Thoracic aorta (tissue), 2 donors: Measurements from ENCODE around the gene KIF23. TPM values are rescaled to one million over a fixed set of nuclear protein-coding genes. Genes with fewer than 3 reads are reported as not detected.
A peak's percentile ranks its signal among the peaks of the same experiment; 100 is the strongest.
"Not testable (repeated sequence)": the region's sequence is repeated elsewhere in the genome, so short reads cannot be mapped to it uniquely, and the experiment has no call there.

Experiments
- ATAC-seq: fragments of 150-250 bp; one replicate; pipeline ENCODE4 v1.8.0; 2017; ENCODE audit warnings: low read depth; ENCODE audit not compliant: insufficient number of reproducible peaks, low FRiP score
- DNase-seq: peaks from one replicate; pipeline ENCODE4 v3.0.0-alpha.2; 2020; ENCODE audit warnings: low spot score
- H3K27ac ChIP-seq, 2 donors: fragments of 200-600 bp; sonication (generic); 1 replicate in 1 of 2; 2 replicates in 1 of 2; pipeline ENCODE4 v1.5.1; 2016; ENCODE audit warnings: mild to moderate bottlenecking in 2 of 2, moderate library complexity in 2 of 2
- H3K27me3 ChIP-seq: fragments of 200-600 bp; sonication (generic); replicated peaks from 2 replicates; pipeline ENCODE4 v1.6.0; 2016; ENCODE audit warnings: mild to moderate bottlenecking; ENCODE audit not compliant: insufficient read depth
- H3K36me3 ChIP-seq: fragments of 200-600 bp; sonication (generic); one replicate; pipeline ENCODE4 v1.5.1; 2016
- H3K4me1 ChIP-seq, 2 donors: fragments of 200-600 bp; sonication (generic); 1 replicate in 1 of 2; 2 replicates in 1 of 2; pipeline versions ENCODE4 v1.5.1 to v1.6.0; 2016; ENCODE audit warnings: low read depth in 2 of 2, mild to moderate bottlenecking in 1 of 2; ENCODE audit not compliant: control insufficient read depth in 1 of 2
- H3K4me3 ChIP-seq: fragments of 200-600 bp; sonication (generic); 2 replicates; pipeline ENCODE4 v1.5.1; 2016; ENCODE audit warnings: mild to moderate bottlenecking
- H3K9me3 ChIP-seq: fragments of 200-600 bp; sonication (generic); 2 replicates; pipeline ENCODE4 v1.5.1; 2016
- CTCF ChIP-seq: fragments of 200-600 bp; sonication (generic); IDR thresholded peaks from one replicate; pipeline ENCODE4 v1.5.1; 2019; ENCODE audit warnings: antibody characterized with exemption
- total RNA-seq, 2 donors: library from RNA; depleted of rRNA; stranded (reverse); fragments of >200 nt; gene quantifications; one replicate each; pipeline versions ENCODE4 v1.1.0 to v1.2.3, GENCODE V29; 2016

Gene KIF23
- total RNA-seq, 2 donors from 2014 or later = 9.8 to 20.6 TPM

DNA sequence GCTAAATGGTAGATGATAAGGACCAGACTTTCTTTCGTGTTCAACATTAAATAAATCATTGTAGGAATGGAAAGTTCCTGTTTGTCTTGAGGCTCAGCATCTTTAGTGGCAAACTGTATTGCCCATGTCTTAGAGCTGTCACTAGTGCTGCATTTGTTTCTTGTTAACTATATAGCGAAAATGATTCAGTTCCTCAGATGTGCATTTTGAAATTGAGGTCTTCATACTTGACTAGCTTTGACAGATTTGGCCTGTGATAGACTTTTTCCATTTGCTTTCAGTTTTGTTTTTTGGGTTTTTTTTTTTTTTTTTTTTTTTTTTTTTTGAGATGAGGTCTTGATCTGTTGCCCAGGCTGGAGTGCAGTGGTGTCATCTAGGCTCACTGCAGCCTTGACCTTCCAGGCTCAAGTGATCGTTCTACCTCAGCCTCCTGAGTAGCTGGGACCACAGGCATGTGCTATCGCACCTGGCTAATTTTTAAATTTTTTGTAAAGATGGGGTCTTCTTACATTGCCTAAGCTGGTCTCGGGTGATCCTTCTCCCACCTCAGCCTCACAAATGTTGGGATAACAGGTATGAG lies 29.0 kb downstream of the KIF23 start:
- ATAC-seq (no peak), DNase-seq (no peak)
- Histone ChIP-seq H3K9me3 (no peaks in the 10 kb centered on the region), H3K27ac (no peak overlapping the region), H3K4me3 (no peak overlapping the region), H3K4me1 (no peaks in the 10 kb centered on the region), H3K27me3 (no peaks in the 10 kb centered on the region), H3K36me3 (peaks cover 13% of the 10 kb centered on the region)
- TF ChIP-seq CTCF = no peak

DNA sequence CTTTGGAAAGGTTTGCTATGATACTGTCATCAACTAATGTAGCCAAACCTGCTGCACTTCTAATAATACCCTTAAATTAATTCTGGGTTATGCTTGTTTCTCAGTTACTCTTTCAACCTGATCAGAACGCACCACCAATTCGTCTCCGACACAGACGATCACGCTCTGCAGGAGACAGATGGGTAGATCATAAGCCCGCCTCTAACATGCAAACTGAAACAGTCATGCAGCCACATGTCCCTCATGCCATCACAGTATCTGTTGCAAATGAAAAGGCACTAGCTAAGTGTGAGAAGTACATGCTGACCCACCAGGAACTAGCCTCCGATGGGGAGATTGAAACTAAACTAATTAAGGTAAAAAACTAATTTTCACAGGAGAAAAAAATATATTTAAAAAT lies 30.5 kb downstream of the KIF23 start:
- ATAC-seq (no peak), DNase-seq (no peak)
- Histone ChIP-seq H3K9me3 (no peaks in the 10 kb centered on the region), H3K4me3 (no peak overlapping the region), H3K27me3 (no peaks in the 10 kb centered on the region), H3K27ac (no peak overlapping the region), H3K4me1 (no peaks in the 10 kb centered on the region), H3K36me3 (peaks cover 8% of the 10 kb centered on the region)
- TF ChIP-seq CTCF = no peak

GRCh38 chr15:69446953-69447352 lies 32.8 kb downstream of the KIF23 start:
- no peak for DNase-seq
- ATAC-seq = no peak
- no peak for TF ChIP-seq CTCF

GRCh38 chr15:69450221-69450620 lies 36.1 kb downstream of the KIF23 start:
- not testable (repeated sequence) for H3K4me3 ChIP-seq, H3K27ac ChIP-seq, ATAC-seq, H3K36me3 ChIP-seq, H3K27me3 ChIP-seq, H3K9me3 ChIP-seq, DNase-seq
- H3K4me1 ChIP-seq = peaks cover 12 to 15% of the 10 kb centered on the region in 2 donors

More at GRCh38 chr15:69446953-69447352, 32.8 kb downstream of the KIF23 start:
- no peaks in the 10 kb centered on the region for H3K27me3 ChIP-seq
- no peak overlapping the region for H3K27ac ChIP-seq
- H3K4me1 ChIP-seq = no peaks in the 10 kb centered on the region
- no peaks in the 10 kb centered on the region for H3K9me3 ChIP-seq
- H3K4me3 ChIP-seq = no peak overlapping the region
- H3K36me3 ChIP-seq = peaks cover 4% of the 10 kb centered on the region

GRCh38 chr15:69450968-69451695 lies 37.0 kb downstream of the KIF23 start:
- peak overlapping the region; percentile 94 to 97 for H3K27ac ChIP-seq
- peaks cover 10% of the 10 kb centered on the region for H3K36me3 ChIP-seq
- DNase-seq (no peak), ATAC-seq (no peak)
- H3K4me3 ChIP-seq = peak overlapping the region; percentile 97
- peaks cover 17 to 24% of the 10 kb centered on the region in 2 donors for H3K4me1 ChIP-seq
- no peak for TF ChIP-seq CTCF
- H3K9me3 ChIP-seq = no peaks in the 10 kb centered on the region
- no peaks in the 10 kb centered on the region for H3K27me3 ChIP-seq
